Breast epithelium (tissue), 3 donors: ENCODE data around the gene PDK2.

Source experiments
- CTCF ChIP-seq, 3 donors: fragments of 450-650 bp; IDR thresholded peaks; one replicate each; pipeline ENCODE4 v1.5.1; 2016 to 2017; ENCODE audit warnings: antibody characterized with exemption in 3 of 3, mild to moderate bottlenecking in 3 of 3, moderate library complexity in 3 of 3
- POLR2AphosphoS5 ChIP-seq, 3 donors: sonication (generic); formaldehyde crosslinking; IDR thresholded peaks; one replicate each; pipeline ENCODE4 v1.6.1; 2017; ENCODE audit warnings: antibody characterized with exemption in 3 of 3

GRCh38 chr17:50047083-50047482 is 48.1 kb upstream of the PDK2 start:
- TF ChIP-seq POLR2AphosphoS5 (IDR thresholded peaks at IDR 0.05) (no peak), CTCF (IDR thresholded peaks at IDR 0.05) (no peak)
